GM18519 (cell line): ENCODE results near the gene AIFM1.
A peak's percentile ranks its signal among the peaks of the same experiment; 100 is the strongest.

Experiments
- ATAC-seq: cut with Tn5 transposase; IDR thresholded peaks from one replicate; pipeline ENCODE4 v1.9.1; 2021; ENCODE audit warnings: mild to moderate bottlenecking, moderate library complexity; ENCODE audit not compliant: unreplicated experiment, low FRiP score

The AIFM1 gene

GRCh38 chrX:130165703-130166502 is at the start of gene AIFM1:
AIFM1 (minus strand) TSS chrX:130165841; CDS start chrX:130165656, 185 bp downstream.
- peak; percentile 88 for ATAC-seq

DNA sequence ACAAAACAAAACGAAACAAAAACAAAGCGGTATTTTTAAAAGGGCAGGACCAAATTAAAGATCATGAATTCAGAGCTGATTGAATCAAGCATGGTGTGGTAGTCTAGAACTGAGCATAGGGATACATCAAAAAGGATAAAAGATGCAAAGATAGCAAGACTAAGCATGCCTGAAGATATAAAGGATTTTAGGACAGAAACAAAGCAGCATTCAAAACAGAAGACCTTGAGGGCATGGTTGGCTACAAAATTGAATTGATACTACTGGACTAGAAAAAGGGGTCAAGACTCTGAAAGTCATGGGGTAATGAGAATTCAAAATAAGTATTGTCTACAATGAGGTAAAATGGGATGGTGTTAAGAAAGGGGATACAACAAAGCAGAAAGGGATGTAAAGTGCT is 47.7 kb upstream of the AIFM1 start:
- no peak for ATAC-seq

GRCh38 chrX:130212371-130212770 is 46.7 kb upstream of the AIFM1 start:
- no peak for ATAC-seq

DNA sequence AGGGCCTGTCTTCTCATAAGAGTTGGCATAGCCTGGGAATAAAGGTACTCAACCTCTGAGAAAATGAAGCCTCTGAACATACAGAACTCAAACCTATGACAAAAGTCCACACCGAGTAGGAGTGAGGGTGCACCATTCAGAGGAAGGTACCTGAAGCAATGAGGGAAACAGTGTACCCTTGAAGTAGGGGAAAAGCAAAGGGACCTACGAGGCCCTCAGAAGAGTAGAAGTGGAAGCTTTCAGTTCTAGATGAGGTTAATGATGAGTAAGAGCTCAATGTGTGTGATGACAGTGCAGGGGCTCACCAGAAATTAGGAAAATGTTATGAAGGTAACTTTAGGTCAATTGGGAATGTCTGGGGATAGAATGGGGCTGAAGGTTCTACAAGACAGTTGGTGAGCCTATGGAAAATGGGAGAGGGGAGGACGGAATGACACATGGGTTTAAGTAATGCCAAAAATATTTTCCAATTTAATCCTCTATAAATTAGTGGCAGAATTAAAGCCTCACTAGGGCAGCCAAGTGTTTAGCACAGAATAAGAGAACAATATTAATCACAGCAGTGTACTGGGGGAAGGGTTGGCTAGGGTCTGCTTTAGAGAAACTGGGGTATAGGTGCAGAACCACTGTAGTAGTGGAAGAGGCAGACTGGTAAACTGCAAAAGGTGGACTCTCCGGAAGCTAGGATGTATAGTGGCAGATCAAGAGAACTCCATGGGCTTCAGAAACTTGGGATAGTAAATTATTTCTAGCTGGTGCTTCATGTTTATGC is 46.0 kb upstream of the AIFM1 start:
- no peak for ATAC-seq

GRCh38 chrX:130204647-130205046 is 39.0 kb upstream of the AIFM1 start:
- ATAC-seq, result no peak

GRCh38 chrX:130197464-130197863 is 31.8 kb upstream of the AIFM1 start:
- no peak for ATAC-seq

DNA sequence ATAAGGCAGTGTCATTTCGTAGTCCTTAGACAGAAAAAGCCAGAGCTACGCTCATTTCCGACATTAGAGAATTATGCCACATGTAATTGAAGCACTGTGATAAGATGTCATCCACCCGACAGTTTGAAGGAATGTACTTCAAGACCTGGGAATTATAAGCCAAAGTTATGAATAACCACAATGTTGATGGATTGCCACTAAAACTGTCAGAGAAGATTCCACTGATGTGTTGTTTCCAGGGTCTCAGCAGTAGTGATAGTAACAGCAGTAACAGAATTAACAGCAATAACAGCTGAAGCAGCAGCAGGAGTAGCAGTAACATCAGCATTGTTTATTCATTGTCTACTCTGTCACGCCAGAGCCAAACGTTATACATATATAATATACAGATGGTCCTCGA is 30.8 kb upstream of the AIFM1 start:
- ATAC-seq, result no peak

- no peak for ATAC-seq
Observed at GRCh38 chrX:130190801-130191200, 25.2 kb upstream of the AIFM1 start.

DNA sequence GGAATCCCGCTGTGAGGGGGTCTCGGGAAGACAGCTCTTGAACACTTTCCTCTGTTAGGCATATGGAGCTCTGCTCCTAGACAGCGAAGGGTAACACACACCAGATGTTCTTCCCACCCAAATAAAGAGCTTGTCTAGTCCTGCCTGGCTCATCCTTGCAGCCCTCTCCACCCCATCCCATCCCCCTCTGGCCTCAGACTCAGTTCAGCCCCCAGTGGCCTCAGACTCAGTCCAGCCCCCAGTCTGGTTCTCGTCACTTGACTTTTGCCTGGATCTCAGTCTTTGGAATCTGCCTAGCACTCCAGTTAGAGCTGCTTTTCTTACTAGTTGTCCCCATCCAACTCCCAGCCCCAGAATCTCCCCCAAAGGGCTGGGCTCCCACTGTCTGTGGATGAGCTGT is 21.0 kb upstream of the AIFM1 start:
- ATAC-seq, result no peak

DNA sequence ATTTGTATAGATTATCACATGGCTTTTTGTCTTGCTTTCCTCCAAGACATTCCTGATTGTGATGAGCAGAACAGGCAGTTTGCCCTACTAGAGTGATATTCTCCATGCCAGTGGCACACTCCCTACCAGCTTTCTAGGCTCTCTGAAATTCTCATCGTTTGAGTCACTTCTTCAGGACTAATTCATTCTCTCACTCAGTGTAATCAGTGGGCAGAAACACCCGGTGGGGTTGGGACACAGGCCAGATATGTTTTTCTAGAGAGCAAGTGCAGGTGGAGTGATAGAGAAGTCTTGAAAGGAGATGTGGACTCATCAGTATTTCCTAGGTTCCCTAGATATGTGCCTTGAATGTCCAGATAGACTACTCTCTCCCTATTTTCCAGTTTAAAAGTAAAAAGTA is 19.2 kb upstream of the AIFM1 start:
- no peak for ATAC-seq

GRCh38 chrX:130184168-130184567 is 18.5 kb upstream of the AIFM1 start:
- no peak for ATAC-seq

DNA sequence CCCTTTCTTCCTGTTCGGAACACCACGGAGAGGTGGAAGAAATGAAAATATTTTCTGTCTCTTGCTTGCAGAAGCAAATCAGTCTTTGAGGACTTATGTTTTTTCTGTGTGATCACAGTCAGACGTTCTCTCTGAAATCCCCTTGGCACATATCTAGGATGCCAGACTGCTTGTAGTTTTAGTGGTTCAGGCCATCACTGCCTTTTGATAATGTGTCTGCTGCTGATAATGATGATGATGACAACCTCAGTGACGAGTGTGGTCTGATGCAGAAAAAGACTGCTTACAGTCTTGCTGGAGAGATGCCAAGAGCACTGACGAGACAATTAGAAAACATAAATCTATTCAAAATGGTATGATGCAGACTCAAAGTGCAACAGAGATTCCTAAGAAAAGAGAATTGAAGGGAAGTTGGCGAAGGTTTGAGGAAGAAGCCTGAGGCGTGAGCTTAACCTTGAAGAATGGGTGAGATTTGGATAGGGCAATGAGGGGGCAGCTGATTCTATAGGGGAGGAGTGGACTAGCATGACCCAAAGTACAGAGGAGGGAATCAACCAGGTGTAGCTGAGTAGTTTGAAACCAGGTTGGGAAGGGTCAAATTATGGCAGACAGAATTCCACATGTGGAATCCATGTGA is 14.1 kb upstream of the AIFM1 start:
- no peak for ATAC-seq

- ATAC-seq, result no peak
Observed at GRCh38 chrX:130179170-130179569, 13.5 kb upstream of the AIFM1 start.

DNA sequence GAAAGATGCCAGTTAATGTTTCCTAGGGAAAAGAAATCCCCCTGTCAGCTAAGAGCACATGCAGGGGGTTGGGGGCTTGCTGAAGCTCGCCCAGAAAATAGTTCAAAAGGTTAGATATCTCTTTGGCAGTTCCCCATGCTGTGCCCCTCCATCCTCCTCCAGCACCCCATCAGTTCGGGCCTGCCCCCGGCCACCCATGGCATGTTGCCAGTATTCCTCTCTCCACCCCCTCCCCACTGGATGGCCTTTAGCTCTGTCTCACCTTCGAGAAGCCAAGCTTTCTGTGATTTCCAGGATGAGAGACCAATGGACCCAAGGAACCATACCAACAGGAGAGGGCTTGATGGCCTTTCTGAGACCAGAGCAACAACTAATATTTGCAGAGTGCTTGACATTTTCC is 11.3 kb upstream of the AIFM1 start:
- no peak for ATAC-seq

DNA sequence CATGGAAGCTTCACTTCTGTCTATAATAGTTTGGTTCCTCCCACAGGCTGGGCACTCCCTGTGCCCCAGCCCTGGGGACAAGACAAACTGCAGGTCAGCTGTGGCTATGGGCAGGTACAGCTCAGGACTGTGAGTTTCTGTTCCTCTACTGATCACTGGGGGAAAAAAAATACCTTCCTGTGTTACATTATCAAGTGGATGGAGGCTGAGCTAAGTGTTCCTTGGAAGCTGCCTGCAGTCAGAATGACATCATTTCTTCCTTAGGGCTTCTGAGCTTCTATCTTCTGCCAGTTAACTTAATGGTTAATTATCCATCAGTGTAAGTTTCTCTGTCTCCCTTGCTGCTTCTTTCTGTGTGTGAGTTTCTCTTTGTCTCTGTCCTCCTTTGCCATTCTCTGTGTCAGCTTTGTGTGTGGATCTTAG is 10.7 kb upstream of the AIFM1 start:
- peak; percentile 75 for ATAC-seq

- ATAC-seq, result no peak
Observed at GRCh38 chrX:130174937-130175336, 9.3 kb upstream of the AIFM1 start.

GRCh38 chrX:130174045-130174704 is 8.5 kb upstream of the AIFM1 start:
- no peak for ATAC-seq

DNA sequence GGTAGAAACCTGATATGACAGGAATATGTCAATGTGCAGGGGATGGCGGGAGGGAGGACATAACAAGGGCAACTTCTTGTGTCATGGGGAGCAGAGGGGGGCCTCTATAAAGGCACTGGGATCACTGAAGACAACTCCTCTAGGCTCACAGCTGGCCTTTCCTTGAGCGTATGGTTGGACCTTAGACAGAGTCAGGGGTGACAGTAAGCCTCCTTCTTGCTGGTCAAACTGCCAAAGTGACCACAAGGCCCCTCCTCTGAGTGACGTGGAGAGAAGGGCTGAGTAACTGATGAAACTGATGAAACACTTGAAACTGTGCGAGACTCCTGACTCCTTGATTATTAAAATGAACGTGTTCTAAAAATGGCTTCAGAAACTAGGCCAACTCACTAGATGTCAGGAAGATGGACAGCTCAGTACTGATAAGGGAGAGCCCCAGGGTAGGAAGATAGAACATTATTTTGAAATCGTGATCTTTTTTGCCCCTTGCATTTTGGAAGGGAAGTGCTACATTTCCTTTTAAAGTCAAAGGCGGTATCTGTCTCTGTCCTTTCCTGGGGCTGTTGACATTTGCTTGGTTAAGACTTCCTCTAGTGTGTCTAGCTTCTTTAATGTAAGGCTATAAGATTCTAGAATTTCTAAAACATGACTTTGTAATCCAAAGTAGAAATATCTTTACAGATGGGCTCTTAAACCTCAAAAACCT is 7.7 kb upstream of the AIFM1 start:
- no peak for ATAC-seq

- ATAC-seq, result no peak
Observed at GRCh38 chrX:130172127-130172845, 6.6 kb upstream of the AIFM1 start.
